Posterior vena cava (tissue), 2 donors: ENCODE results near the gene GPR152. TPM values are rescaled to one million over a fixed set of nuclear protein-coding genes. Genes with fewer than 3 reads are reported as not detected.
A peak's percentile ranks its signal among the peaks of the same experiment; 100 is the strongest.
"Not testable (repeated sequence)": the region's sequence is repeated elsewhere in the genome, so short reads cannot be mapped to it uniquely, and the experiment has no call there.

Experiments
- DNase-seq: peaks from one replicate; pipeline ENCODE4 v3.0.0-alpha.2; 2020; ENCODE audit warnings: low spot score
- intact Hi-C, 2 donors: fragments of 100-400 bp; cut with DNase I; formaldehyde crosslinking; loops; one replicate each; pipeline versions ENCODE4 v1.14.1 to v1.14.2; 2022 to 2023
- total RNA-seq, 2 donors: library from RNA; stranded (reverse); fragmentation: NEBNext Ultra II Directional; extraction: Animal tissue kit (Norgen Biotek cat#: 25700); gene quantifications; one replicate each; pipeline ENCODE4 v1.2.1, GENCODE V29; 2021
- donor health status: DM: yes; HTN: yes; CAD: no.
- donor health status: DM: yes; HTN: yes; CAD: no.

The GPR152 gene
- total RNA-seq, 2 donors from 2014 or later: not detected

DNA sequence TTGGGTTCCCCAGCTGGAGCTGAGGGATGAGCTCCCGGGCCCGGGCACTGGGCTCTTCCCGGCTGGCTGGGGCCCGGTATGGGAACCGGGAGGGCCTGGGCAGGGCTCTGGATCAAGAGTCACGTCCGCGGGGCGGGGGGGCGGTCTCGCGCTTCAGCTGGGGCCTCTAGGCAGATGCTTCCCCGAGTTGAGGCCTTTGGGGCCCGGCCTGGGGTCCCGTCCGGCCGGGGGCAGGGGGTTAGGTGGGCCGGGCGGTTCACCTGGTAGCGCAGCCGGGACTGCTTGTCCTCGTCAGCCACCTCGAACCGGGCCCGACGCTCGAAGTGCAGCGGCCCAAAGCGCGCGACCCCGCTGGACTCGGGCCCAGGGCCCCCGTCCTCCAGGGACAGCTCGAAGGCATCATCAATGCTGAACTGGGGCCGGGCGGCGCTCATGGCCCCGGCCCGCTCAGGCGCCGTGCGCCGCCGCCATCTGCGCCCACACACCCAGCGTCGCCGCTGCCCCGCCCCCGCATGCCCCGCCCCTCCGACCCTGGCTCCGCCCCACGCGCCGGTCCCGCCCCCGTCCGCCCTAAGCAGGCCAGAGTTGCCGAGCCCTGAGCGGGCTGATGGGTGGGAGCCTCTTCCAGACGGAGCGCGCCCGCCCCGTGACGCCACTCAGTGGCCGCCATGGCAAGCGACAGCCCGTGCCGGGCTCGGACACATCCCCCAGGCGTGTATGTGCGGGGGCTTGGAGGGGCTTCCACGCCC is 16.4 kb upstream of the GPR152 start, which contains the start of gene TMEM134:
Gene TMEM134, minus strand, starts transcription at position 493 of the 749 bp plus-strand sequence. Its CDS starts 59 bp downstream, at position 434.
- intact Hi-C loops: no loop called here
- peak; percentile 98 for DNase-seq

DNA sequence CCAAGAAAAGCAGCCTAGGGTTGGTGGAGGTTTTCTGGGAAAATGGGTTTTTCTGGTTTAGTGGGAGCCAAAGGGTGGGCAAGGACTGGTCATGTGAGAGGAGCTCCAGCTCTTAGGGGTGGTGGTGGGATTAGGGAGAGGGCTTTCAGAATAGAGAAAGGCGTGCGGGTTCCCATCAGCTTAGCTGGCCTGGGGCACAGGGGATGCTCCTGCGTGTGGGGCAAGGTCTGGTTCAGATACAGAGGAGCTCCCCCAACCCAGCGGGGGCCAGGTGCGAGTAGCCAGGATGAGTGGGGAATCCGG is 15.9 kb upstream of the GPR152 start:
- intact Hi-C loops: no loop called here
- no peak for DNase-seq

DNA sequence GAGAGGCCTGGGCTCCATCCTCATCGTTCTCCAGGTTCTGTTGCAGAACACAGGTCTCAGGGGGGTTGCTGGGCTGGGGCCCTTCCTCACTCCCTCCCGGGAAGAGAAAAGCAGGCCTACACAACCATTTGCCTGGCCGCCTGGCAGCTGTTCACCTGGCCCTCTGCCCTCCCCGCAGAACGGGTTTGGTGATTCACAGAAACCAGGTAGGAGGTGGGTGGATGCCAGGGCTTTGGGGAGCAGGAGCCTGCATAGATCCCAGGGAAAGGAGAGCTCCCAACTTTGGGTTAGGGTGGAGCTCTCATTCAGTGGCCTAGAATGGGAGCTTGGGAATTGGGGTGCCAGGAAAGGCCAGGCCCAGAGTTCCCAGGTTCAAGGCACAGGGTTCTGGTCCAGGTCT is 15.5 kb upstream of the GPR152 start:
- DNase-seq: no peak
- intact Hi-C loops: no loop called here

DNA sequence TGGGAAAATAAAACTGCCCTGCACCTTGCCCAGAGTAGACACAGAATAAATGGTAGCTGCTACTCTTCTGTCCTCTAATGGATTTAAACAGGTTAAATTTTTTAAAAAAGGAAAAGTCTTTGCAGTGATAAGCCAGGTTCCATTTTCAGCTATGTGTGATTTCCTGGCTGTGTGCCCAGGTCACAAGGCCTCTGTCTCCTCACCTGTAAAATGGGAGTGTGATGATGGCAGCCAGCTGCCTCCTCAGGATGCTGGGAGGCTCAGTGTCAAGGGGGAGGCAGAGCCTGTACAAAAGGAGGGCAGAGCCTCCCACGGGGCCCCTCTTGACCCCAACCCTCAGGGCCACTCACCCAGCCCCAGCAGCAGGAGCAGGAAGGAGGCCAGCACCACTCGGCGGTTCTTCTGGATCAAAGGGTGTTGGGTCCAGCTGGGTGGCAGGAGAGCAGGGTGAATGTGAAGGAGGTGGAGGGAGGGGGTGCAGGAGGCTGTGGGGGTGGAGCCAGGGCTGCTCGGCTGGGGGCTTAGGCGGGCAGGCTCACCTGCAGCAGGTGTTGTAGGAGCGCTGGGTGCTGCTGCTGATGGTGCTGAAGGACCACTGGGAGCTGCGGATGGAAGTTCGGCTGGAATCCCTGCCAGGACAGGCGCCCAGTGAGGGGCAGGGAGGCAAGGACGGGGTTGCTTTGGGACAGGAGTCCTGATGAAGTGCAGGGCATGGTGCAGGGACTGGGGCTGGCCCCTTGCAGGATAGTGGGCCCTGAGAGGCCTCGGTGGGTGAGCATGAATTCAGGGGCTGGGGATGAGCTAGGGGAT is 14.6 kb upstream of the GPR152 start:
- no peak for DNase-seq
- intact Hi-C loops: no loop called here

DNA sequence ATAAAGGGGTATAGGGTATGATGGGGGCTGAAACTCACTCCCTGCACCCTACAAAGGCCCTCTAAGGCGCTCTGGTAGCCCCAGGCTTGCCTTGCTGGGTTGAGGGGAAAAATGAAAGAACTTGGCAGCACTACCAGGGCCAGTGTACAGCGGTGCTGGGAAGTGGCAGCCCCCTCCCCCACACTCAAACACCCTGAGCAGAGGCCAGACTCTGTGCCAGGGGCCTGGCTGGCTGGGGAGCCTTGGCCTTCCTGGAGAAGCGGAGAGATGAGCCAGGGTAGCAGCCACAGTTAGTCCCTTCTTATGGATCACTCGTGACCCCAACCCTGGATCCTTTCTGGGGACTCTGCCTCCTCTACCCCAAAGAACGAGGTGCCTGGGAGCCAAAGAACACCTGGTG is 13.8 kb upstream of the GPR152 start:
- no peak for DNase-seq
- intact Hi-C loops: no loop called here

DNA sequence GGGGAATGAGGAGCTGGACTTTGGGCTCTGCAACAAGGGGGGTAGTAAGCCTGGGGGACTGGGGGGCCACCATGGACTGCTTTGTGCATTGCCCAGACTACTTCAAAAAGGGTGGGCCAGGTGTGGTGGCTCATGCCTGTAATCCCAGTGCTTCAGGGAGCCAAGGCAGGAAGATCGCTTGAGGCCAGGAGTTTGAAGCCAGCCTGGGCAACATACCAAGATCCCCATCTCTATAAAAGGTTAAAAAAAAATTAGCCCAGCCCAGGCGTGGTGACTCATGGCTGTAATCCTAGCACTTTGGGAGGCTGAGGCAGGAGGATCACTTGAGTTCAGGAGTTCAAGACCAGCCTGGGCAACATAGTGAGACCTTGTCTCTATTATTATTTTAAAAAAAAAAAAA is 13.0 kb upstream of the GPR152 start:
- DNase-seq, intact Hi-C loops: not testable (repeated sequence)

DNA sequence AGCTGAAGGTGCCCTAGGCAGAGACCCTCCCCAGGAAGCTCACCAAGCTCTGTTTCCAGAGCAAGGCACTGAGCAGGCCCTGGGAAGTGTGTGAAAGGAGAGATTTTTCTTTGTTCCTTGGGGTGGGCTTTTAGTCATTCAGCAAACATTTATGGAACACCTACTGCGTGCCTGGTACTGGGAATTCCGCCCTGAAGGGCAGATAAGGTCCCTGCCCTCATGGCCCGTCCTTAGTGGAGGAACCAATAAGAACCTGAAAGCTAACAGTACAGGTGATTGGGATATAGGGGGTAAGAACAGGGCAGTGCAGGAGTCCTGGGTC is 12.6 kb upstream of the GPR152 start:
- intact Hi-C loops: no loop called here
- DNase-seq: no peak

DNA sequence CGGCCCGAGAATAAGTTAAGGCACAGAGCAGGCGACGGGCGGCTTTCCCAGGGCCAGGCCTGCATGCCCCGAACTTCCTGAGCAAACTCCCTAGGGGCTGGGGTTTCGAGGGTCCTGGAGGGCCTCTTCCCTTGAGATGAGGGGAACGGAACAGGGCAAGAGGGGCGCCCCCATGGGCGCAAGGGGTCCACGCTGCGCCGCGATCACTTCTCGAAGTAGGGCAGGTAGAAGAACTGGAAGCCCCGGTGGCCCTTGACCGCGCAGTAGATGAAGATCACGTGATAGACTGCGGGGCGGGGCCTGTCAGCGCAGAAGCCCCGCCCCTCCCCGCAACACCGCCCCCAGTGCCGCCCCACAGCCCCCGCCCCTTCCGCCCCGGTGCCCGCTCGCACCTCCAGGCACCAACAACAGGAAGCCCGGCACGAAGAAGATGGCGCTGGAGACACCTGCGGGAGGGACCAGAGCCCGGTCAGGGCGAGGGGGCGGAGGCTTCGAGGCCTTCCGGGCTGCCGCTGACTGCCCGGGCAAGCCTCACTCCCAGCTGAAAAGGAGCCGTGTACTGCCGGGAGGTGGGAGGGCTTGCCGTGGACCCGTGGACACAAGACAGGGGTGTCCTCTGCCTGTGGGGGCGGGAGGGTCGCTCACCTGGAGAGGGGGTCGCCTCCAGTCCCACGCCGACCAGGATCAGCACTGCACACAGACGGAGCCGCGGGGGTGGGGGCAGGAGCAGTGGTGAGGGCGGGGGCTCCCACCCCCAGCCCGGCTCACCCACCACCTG is 12.1 kb upstream of the GPR152 start:
- intact Hi-C loops: no loop called here
- peak; percentile 96 for DNase-seq

DNA sequence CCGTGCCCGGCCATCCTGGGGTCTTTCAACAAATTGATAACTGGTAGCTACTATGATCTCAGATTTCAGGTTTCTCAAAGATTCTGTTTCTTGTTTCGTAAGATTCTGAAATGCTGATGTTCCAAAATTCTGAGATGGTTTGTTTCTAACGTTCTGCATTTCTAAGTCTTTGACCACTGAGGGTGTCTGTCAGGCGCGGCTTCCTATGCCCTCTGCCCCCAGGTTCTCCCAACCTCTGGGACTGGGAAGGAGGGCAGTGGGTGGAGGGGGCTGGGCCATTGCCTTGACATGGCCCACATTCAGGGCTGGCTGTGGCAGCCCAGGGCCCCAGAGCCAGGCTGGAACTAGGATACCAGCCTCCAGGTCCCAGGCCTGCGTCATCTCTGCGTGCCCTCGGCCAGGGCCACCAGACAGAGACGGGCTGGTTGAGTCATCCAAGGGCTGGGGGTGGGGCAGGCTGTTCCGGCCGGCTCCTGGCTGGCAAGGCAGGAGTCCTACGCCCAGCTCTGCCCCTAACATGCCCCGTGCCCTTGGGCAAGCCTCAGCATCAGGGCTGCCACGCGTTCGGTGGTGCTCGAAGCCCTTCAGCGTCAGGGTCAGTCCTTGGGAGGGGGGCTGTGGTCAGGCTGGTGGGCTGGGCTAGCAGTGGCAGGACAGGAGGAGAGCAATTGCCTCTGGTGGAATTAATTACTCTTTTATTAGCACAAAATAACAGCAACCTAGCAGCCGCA is 11.3 kb upstream of the GPR152 start:
- intact Hi-C loops: no loop called here
- peak; percentile 95 for DNase-seq

DNA sequence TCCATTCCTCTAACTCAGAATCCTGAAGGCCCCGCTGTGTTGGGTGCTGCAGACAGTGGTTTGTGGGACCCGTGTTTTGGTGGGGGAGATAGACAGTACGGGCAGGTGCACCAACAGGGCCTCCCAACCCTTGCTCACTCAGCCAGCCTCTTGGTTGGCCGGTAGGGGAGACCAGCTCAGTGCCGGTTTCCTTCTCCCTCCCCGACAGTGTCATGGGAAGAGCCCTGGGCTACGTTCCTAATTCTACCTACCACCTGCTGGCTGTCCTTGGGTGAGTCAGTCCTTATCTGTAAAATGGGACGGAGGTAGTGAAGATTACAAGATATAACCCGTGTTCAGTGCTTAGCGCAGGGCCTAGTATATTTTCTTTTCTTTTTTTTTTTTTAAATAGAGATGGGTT is 10.7 kb upstream of the GPR152 start:
- intact Hi-C loops: no loop called here
- DNase-seq: no peak

DNA sequence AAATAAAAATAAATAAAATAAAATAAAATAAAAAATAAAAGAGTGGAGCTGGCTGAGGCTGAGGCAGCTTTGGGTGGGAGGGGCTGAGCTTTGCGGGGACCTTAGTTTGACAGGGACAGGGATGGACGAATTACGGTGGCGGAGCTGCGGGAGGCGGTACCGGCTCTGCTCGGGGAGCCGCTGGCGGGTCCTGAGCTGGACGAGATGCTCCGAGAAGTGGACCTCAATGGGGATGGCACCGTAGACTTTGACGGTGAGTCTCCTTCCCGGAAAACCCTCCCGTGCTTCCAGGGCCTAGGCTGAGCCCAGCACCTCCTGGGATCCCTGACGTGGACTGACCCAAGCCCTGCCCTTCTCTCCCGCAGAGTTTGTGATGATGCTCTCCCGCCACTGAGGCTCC is 5.7 kb upstream of the GPR152 start:
- intact Hi-C loops: no loop called here
- no peak for DNase-seq

DNA sequence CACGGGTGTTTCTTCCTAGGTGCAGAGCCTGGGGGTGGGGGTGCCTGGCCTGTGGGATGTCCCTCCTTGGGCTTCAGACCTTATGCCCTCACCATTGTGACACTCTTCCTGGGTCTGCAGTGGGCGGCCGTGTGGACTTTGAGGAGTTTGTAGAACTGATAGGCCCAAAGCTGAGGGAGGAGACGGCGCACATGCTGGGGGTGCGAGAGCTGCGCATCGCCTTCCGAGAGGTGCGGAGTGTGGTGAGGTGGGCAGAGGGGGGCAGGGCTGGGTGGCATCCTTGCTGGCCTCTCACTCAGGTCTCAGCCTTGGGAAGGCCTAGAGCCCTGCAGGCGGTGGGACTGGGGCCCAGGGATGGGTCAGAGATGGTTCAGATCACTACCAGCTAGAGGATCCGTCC is 4.9 kb upstream of the GPR152 start:
- intact Hi-C loops: no loop called here
- DNase-seq: no peak

DNA sequence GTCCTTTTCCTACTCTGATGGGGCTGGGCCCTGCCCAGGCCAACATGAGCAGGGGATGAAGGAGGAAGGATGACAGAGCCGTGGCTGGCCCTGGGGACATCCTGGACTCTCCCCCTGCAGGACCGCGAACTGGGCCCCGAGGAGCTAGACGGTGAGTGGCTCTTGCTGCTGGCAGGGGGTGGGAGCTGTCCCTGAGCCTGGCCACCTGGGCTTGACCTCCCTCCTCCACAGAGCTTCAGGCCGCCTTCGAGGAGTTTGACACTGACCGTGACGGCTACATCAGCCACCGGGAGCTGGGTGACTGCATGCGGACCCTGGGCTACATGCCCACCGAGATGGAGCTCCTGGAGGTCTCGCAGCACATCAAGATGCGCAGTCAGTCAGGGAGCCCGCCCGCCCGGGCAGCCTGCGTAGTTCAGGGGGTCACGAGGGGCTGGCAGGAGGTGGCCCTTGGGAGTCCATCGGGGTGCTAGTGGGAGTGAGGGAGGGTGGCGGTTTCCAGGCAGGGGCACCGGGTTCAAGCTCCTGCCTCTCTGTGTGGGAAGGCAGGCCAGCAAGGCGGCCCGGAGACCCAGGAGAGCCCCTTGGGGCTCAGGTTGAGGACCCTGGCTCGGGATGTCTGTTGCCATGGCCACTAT is 3.7 kb upstream of the GPR152 start:
- intact Hi-C loops: no loop called here
- no peak for DNase-seq

DNA sequence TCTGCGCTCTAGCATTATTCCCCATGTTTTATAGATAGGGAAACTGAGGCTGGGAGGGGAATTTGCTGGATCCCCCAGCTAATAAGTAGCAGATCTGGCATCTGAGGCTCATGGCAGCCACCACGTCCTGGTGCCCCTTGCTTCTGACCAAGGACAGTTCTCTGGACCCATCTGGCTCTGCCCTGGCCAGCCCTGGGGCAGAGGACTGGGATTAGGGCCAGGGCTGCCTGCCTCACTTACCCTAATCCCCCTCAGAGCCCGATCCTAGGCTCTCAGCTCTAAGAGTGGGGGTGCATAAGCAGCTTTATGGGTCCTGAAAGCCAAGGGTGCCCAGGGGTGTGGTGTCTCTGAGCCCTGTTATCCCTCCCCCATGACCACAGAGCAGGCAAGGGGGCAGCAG is 2.5 kb upstream of the GPR152 start, which contains the start of gene CABP4:
Gene CABP4, plus strand, starts transcription at position 301 of the 400 bp plus-strand sequence. Its CDS starts 70 bp downstream, at position 371.
- no peak for DNase-seq
- intact Hi-C loops: no loop called here

DNA sequence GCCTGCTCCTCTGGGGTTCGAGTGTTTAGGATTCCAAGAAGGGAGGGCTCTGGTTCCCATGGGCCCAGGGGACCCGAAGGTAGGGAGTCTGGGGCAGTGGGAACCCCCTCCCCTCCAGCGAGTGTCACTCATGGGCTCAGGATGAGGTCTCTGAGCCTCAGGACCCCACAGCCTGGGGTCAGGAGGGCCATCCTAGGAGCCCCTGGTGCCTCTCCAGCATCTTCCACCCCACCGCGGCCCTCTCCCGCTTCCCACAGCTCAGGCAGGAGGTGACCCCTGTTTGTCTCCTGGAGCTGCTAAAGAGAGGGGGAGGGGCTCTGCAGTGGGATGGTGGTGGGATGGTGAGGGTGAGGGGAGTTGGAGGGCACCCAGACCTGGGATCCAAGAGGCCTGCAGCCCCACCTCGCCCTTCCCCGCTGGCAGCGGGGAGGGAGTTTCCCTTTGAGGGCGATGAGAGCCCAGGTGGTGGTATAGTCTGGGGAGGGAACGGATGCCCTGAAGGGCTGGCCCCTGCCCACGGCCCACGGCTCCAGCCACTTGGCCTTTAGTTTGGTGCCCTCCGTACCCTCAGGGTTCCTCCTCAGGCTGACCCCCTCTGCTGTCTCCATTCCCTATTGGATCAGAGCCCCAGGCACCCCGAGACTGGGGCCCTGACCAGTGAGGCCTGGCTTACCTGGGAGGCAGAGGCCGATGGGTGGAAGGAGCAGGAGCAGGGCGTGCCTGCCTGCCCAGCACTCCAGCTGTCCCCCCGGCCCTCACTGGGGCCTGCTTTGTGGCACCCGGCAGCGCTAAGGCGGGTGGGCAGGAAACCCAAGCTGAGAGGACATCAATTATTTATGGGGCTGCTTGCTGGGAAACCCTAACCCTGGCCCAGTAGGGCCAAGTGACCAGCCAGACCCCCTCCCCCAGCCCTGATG is 1.5 kb upstream of the GPR152 start:
- intact Hi-C loops: no loop called here
- no peak for DNase-seq

DNA sequence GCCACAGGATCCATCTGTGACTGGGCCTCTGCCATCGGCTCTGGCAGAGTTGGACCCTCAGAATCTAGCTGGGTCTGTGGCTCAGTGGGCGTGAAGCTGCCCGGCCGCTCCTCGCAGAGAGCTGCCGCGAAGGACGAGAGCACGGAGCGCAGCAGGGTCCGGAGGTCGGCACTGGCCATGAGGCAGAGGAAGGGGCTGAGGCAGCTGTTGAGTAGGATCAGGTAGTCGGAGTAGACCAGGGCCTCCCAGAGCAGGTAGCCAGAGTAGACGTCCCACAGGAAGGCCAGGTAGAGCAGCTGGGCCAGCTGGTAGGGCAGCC is 912 bp downstream of the GPR152 start:
- intact Hi-C loops: no loop called here
- DNase-seq: no peak

DNA sequence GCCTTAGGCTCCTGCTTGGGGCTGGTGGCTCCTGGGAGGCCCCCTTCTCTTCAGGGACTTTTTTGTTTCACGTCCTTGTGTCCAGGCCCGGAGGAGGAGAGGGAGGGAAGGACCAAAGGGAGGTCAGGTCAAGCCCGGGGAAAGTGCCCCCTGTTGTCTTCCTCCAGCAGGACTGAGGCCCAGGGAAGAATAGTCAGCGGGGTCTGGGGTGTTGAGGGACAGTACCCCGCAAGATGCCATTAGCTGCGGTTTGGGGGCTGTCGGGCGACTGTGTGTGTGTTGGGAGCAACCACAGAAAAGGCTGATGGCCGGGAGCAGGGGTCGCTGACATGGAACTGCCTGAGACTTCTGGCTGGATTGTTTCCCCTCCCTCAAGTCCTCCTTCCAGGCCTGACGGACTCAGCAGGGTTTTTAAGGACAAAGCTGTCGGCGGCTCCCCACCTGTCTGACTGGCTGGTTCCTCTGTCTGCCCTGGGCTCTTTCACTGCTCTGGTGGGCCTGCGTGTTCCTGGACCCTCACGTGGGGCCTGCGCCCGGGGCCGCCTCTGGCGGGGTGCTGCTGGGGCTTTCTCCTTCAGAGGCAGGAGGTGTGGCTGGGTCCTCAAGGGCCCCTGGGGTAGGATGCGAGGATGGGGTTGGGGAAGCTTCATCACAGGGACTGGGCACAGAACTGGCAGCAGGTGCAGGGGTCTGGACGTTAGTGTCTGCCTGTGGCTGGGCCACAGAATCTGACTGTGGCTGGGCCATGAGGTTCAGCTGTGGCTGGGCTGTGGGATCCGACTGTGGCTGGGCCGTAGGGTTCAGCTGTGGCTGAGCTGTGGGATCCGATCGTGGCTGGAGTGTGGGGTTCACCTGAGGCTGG is 1.5 kb downstream of the GPR152 start:
- intact Hi-C loops: no loop called here
- no peak for DNase-seq
